SKM-1 (cell line): ENCODE results near the gene ADCY5.

Experiments used
- DNase-seq: peaks from one replicate; lab custom pipeline; 2025; ENCODE audit not compliant: unreplicated experiment; lab: John Stamatoyannopoulos, UW

The ADCY5 gene

DNA sequence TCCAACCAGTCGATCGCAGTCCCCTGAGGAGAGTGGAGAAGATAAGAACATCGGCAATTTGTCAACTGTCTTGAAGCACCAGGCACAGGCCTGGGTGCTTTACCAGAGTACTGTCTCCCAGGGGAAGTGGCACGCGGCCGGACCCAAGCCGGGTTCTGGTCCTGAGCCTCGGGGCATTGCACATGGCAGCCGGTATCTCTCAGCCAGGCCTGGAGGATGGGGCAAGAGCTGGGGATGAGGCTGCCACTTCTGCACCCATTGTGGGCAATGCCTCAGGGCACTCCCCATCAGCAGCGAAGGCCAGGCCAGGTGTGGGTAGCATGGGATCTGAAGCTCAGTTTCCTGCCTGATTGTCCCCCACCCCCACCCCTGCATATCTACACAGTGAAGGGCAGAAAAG is 77.5 kb downstream of the ADCY5 start:
- no peak for DNase-seq

DNA sequence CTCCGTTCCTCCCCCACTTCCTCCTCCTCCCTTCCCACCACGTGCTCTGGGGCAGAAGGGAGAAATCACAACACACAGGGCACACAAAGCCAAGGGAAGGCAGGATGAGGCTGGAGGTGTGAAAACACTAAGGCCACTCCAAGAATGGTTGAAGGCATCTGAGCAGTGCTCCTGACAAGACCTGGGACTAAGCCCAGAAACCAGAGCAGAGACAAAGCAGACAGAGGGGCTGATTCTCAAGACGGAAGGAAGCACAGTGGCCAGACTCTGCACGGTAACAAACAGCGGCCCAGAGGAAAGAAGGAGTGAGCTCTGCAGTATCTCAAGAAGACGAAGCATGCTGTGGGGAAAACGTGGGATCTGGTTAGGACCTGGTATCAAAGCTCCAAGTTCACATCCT is 78.1 kb downstream of the ADCY5 start:
- DNase-seq: no peak

DNA sequence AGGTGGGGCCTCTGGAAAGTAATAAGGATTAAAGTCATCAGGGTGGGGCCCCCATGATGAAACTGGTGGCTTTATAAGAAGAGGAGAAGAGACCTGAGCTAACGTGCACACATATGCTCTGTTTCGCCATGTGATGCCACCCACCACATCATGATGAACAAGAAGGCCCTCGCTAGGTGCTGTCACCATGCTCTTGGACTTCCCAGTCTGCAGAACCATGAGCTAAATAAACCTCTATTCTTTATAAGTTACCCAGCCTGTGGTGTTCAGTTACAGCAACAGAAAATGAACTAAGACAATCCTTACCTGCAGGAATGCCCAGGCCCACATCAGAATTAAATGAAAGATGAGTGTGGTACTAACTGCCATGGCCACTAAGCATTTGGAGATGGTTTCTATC is 79.8 kb downstream of the ADCY5 start:
- no peak for DNase-seq

DNA sequence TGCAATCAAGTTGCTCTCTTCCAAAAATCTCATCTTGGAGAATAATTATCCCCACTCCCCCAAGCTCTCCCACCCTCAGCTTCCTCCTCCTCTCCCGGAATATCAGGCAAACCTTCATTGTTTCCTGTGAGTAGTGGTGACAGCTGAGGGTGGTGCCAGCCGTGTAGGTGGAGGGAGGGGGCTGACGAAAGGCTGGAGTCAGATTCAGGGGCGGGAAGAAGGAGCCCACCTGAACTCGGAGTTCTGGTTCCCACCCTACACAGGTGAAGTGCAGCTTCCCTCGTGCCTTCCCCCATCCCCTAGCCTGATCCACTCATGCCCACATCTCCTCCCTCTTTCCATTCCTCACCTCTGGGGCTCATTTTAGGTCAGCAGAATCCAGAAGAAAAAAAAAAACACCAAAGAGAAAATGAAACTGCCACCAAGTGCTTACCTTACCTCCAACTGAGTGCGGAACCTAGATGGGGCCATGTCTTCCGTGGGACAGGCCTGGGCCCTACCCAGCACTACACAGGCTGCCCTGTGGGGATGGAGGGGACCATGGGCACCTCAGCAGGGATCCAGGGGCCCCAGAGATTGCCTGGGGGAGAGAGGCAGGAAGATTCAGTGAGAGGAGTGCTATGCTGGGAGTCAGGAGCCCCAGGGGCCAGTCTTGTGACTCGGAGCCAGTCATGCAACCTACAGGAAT is 81.3 kb downstream of the ADCY5 start:
- DNase-seq: no peak

DNA sequence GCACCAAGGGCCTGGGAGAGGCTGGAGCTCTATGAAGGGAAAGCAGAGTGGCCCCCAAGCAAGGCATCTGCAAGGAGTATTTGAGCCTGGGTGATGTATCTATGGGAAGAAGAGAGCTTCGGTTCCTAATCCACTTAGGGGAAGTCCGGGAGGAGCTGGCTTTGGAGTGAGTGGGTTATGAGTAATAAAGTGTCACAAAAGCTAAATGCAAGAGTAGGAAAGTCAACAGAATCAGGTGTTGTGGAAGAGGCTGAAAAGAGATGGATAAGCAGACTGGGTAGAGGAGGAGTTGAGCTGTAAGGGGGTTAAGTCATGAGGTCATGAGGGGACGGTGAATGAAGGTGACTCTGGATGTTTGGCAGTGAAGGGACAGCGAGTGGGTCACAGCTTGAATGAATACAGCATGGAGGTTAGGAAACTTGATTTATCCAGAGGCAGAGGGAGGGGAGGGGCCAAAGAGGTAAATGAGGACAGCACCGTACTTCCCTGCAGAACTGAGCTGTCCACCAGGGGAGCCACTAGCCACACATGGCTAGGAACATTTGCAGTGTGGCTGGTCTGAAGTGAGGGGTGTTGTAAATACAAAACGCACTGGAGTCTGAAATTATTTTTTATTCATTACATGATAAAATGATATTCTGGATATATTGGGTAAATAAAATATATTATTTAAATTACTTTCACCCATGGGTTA is 83.3 kb downstream of the ADCY5 start:
- DNase-seq: no peak

DNA sequence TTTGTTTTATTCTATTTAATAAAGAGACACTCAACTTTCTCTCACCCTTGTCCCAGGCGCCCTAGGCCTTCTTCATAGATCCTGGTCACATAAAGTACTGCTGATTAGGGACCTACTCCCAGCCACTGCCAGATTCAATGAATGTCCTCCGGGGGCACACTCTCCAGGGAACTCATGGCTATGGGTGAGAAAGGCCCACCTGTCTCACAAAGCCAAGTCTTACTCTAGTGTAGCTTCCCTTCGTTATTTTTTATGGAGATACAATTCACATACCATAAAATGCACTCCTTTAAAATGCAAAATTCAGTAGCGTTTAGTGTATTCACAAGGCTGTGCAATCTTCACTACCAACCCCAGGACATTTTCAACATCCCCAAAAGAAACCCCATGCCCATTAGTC is 87.8 kb downstream of the ADCY5 start:
- DNase-seq: no peak

DNA sequence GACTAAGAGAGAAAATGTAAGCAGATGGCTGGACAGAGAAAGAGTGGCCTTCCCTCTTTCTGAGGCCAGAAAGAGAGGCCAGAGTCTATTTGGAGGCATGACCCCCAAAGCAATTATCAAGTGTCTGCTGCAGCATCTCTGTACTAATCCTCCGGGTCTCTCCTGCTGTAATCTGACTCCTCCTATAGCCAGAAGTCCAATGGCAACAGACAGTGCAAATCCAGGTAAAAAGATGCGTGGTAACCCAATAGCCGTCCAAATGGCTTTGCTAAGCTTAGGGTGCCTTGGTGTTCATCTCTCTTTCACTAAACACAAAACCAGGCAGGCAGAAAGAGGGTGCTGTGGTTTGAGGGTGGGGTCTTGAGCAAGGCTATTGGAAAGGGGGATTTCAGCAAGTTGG is 91.6 kb downstream of the ADCY5 start:
- DNase-seq: no peak

DNA sequence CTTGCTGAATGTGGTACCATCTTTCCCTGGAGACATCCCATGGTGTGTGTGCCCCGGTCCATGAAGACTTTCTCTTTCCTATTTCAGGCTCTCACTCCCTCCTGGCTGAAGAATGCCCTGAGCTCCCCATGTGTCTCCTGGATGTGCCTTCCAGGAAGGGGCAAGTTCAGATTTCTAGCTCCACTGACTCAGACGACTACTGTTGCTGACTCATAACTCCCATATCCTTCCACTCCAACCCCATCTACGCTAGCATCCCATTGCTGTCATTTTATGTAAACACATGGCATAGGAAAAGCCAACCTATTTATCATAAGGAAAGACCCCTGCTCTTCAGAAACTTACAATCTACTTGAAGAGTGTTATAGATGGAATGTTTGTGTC is 95.0 kb downstream of the ADCY5 start:
- no peak for DNase-seq

DNA sequence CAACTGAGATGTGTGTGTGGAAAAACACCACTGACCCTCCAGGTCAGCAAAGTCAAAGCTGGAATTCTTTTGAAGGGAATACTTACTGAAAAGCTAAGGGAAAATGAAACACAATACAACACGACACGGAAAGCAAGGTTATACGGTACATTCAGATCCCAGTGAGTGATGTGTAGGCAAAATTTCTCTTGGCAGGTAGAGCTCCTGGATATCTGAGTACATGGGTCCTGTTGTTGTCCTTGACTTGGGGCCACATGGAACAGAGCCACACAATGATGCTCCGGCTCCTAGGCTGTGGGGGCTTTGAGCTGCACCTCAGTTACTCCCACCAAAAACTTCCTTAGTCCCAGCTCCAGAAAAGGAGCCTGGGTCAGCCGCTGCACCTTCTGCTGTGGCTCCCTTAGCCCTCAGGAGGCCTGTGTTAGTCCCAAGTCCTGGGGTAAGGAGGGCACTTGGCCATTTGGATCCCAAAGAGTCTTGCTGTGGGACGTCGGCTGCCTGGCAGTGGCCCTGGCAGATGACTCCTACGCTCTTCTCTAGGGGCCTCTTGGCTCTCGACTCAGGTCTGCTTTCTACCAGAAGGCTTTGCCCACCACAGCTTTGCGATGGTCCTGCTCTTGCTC is 95.6 kb downstream of the ADCY5 start:
- no peak for DNase-seq

DNA sequence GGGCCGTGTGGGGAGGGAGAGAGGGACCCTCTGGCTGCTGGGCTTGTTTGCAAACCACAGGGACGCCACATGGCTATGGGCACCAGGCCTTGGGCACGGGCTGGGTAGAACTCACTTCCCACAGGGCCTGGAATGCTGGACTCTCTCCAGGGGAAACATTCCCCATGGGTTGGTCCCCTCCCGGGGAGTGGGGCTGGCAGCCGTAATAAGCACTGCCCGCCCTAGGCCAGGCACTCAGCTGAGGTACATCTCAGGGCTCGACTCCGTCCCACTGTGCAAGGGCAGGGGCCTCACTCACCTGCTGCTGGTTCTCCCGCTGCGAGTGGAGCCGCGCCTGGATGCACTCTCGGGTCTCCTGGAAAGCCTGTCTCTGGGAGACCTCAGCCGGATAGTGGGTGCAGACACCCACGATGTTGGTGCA is 96.7 kb downstream of the ADCY5 start:
- DNase-seq: no peak

DNA sequence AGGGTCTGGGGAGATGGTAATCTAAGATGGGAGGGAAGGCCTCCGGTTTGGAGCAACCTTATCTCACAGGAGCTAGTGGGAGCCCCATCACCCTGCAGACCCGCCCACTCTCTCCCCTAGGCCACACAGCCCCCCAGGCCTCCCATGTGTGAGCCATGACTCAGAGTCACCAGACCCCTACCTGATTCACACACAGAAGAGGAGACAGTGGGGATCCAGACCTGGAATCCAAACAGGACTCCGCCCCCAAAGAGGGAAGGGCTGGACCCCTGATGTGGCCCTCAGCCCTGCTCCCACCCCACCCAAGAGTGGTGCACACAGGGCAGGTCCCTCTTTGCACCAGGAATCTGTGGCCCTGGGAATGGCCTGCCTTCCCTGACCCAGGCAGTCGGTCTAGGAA is 97.4 kb downstream of the ADCY5 start:
- no peak for DNase-seq

DNA sequence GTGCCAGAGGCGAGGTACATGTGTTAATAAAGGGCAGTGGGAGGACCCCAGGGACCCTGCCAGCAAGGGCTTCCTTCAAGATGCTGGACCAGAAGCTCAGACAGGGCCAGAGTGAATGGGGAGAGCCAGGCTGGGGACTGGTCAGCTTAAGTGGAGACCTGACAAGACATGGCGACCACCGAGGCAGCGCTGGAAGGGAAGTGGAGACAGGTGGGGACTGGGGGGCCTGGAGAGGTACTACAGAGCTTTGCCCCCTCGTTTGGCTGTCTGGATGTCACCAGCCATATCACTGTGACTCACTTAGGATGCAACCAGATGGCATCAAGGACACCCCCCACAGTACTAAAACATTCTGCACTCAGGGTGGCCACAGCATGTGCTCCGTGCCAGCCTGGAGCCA is 97.9 kb downstream of the ADCY5 start:
- no peak for DNase-seq

DNA sequence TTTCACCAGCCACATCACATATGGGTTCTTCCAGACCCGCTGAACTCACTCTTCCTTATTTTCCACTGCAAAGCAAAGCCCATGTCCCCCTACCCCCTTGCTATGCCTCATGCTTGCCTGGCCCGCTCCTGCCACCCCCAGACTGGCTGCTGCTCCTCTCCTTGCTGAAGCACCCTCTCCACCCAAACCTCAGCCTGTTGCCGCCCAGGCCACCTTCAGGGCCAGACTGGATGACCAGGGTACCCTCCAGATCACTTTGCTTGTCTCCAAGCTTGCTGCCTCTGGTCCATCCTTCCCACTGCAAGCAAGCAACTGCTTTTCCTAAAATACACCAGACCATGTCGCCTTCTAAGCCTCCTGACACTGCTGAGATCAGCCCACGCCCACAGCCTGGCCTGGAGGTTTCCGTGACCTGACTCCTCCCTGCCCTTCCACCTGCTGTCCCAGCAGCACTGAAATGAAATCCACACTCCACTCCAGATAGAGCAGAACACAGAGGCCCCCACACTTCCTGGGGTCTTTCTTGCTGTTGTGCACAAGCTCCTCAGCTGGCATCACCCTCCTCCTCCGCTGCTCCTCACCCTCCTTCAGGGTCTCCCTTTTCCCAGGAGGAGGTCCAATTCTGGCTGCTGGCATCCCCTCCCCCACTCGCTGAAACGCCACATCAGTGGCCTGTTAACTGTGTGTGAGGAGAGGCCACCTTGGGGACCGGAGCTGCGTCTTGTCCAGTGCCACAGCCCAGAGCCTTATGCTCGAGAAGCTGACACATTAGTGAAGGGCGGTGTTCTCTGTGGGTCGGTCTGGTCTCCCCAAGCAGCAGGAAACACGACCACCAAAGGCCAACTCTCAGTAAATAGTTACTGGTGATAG is 99.1 kb downstream of the ADCY5 start:
- no peak for DNase-seq

DNA sequence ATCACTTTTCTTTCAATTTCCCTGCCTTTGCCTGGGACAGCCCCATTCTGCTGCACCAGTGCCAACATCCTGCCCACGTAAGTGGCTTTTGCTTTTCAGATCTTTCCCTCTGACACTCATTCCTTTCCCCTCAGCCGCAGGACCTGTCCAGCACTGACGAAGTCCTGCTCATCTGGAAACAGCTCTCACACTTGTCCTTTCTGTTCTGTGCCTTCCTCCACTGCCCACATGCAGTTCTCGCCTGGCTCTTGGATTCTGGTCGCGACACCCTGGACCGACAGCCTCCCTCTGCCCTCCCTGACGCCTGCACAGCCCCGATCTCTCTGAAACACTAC is 99.7 kb downstream of the ADCY5 start:
- DNase-seq: no peak

DNA sequence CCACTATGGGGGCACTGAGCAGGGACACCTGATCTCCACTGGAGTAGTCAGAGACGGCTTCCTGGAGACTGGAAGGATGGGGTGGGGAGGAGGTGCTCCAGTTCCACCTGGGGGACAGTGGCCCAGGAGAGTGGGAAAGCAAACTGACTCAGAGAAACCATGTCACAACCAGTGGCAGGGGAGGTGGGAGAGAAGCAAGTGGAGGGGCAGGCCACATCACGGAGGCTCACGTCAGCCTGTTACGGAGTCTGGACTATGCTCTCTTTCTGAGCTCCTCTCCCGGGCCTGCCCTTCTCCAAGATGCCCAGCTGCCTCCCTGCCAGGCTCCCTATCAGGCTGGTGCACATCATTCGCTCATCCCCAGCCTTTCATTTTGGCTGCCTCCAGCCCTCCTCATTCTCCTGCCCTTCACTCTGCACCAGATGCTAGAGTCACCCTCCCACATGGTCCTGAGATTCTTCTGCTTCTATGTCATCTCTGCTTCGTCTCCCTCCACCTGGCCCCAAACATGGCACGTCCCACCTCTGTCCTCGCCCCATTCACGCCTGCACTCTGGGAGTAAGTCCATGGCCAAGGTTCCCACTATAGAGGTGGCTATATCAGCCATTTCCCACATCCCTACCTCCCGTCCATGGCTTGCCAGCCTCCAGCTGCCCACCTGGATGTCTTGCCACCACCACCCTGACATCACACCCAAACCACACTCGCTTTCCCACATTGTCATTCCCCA is 100.3 kb downstream of the ADCY5 start:
- DNase-seq: no peak

DNA sequence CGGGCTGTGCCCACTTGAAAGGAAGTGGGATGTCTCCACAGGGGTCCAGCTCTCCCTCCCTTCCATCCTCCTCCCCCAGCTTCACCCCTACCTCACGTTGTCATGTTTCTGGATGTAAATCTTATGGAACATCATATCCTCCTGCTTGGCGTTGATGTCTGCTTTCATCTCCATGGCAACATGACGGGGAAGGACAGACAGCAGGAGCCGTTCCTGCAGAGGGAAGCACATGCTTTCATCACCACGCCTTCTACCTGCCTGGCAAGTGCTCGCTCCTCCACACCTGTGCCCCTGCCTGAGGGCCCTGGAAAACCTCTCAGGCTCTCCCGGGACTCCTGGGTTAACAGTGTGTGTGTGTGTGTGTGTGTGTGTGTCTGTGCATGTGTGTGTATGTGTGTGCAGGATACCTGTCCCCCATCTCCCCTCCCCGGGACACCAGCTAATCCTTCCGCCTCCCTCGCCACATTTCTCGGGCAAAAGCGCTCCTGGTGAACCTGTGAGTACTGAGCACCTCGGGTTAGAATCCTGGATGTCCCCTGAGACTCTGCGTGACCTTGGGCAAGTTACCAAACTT is 101.1 kb downstream of the ADCY5 start:
- DNase-seq: no peak

DNA sequence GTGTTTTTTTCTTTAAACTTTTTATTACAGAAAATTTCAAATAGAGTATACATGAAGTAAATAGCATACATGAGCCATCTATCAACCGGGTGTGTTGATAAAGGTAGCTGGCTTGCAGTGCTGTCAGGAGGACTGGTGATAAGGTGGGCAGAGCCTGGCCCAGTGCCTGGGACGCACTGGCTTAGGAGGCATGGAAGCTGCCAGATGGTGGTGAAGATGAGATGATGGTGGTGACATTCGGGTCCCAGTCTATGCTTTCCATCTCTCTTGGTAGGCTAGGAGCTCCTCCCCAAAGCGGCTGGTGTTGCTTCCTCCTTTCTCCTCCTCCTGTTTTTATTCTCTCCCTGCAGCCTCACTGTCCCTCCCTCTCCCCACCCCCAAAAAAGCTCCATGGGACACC is 101.7 kb downstream of the ADCY5 start:
- no peak for DNase-seq

DNA sequence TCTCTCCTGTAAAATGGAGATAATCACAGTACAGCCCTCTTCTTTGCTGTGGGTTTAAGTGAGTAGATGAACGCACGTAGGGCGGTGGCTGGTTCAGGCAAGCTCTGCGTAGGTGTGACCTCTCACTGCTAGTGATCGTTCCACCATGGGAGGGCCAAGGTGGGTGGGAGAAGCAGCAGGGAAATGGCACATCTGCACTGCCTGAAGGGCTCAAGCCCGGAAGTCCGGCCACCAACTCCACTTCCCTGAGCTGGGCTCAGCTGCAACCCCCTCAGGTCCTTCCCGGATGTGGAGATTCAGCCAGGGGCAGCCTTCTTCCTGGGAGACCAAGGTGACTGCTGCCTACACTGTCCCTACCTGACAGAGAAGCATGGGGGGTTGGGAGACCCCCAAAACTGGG is 102.9 kb downstream of the ADCY5 start:
- DNase-seq: no peak

DNA sequence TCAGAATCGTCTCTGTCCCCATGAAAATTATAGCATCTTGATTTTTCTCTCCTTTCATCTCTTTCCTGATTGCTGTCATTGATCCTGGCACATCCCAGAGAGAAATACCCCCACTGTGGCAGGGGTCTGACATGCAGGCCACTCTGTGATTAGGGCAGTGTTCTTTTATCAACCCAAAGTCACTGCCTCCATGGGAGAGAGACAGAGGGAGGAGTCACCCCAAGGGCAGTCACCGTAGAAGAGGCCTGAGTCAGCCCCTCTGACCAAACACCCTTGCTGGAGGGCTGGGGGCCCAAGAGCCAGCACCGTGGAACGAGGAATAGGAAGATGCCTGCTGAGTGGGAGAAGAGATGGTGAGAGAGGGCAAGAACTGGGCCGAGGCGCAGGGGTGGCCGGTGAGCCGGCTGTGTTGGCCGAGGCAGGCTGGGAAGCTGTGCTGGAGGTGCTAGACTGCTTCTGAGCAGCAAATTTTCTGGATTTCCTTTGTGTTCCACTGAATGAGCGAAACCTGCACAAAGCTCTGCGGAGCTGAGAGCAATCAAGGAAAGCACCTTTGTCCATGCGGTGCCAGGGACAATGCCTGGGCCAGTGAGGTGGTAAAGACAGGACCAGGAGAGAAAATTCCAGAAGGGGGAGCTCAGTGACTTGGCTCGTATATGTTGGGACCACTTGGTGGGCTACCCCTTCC is 103.8 kb downstream of the ADCY5 start:
- no peak for DNase-seq
